ENCODE data around the gene EDARADD. TPM values are rescaled to one million over a fixed set of nuclear protein-coding genes. Genes with fewer than 3 reads are reported as not detected.

EDARADD gene
- 0.44 TPM in 1 of 2 replicates, not detected in the other for total RNA-seq

DNA sequence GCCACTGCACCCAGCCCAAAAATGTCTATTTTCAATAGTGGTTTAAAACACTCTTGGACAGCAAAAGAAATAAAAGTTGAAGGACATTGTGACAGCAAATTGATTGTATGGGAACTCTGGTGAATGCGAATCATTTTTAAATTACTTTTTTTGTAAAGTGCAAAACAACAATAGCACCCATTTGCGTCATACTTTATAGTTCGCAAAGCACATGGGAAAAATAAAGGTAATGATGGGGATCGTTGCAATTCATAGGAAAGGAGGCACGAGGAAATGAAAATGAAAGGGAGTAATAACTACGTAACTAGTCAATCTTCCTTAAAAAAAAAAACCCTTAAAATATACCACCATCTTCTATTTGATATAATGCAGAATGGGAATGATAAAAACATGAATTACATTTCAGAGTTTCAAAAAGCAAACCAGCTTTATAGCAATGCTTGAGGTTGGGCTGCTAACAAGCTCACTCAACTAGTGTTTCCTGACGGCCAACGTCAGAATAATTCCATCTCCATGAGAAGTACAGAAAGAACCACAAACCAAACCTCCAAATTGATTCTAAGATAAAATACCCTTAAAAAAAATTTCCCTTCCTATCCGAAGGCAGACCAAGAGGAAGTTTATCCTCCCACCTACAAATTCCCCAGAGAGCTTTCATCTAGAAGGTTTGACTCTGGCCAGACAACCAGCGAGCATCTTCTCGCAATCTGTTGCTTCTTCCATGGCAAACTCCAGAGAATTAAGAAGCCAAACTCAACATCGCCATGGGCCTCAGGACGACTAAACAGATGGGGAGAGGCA, at the start of gene EDARADD:
TSS of gene EDARADD (plus strand) at position 606 of the 801 bp plus-strand sequence. CDS start at position 765, 159 bp downstream.

GRCh38 chr1:236523704-236524141, 129.6 kb downstream of the EDARADD start, which contains the start of gene LGALS8:
Gene LGALS8 (plus strand): TSS chr1:236523982. CDS start chr1:236526071, 2,089 bp downstream.

Other genes starting within 250 kb of the EDARADD start
- 3.5 and 3.9 TPM in 2 replicates for gene ERO1B, start 112.3 kb upstream of the EDARADD start, total RNA-seq
- 32.4 and 37.9 TPM in 2 replicates for gene LGALS8, start 129.7 kb downstream of the EDARADD start, total RNA-seq
- gene HEATR1, start 210.2 kb downstream of the EDARADD start, total RNA-seq: 21.5 and 28.7 TPM in 2 replicates